Measurements from ENCODE around the gene FLYWCH2.

DNA sequence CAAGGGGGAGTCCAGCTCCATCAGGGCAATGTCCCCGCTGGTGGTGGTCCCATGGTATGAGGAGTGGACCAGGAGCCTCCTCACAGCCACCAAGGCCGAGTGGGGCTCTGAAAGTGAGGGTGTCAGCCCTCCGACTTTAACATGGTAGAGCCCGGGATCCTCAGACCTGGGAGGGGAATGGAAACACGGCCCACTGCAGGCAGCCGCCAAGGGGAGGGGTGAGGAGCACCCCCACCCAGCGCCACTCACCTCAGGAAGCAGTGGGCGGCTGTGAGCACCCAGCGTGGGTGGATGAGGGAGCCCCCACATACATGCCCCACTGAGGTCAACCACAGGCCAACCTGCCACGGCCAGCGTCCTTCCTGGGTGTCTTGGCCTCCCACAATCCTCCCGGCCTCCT is 42.1 kb upstream of the FLYWCH2 start:
- TF ChIP-seq, protein P1, sequence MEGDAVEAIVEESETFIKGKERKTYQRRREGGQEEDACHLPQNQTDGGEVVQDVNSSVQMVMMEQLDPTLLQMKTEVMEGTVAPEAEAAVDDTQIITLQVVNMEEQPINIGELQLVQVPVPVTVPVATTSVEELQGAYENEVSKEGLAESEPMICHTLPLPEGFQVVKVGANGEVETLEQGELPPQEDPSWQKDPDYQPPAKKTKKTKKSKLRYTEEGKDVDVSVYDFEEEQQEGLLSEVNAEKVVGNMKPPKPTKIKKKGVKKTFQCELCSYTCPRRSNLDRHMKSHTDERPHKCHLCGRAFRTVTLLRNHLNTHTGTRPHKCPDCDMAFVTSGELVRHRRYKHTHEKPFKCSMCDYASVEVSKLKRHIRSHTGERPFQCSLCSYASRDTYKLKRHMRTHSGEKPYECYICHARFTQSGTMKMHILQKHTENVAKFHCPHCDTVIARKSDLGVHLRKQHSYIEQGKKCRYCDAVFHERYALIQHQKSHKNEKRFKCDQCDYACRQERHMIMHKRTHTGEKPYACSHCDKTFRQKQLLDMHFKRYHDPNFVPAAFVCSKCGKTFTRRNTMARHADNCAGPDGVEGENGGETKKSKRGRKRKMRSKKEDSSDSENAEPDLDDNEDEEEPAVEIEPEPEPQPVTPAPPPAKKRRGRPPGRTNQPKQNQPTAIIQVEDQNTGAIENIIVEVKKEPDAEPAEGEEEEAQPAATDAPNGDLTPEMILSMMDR (IDR thresholded peaks at IDR 0.05), result no peak
- TF ChIP-seq ZFX (IDR thresholded peaks at IDR 0.05; ENCODE audit: borderline replicate concordance), result no peak
